Keratinocyte (primary cell): Measurements from ENCODE around the gene ZNF157. TPM values are rescaled to one million over a fixed set of nuclear protein-coding genes. Genes with fewer than 3 reads are reported as not detected.

ENCODE experiments used
- DNase-seq: peaks from one replicate; pipeline ENCODE4 v3.0.0-alpha.2; 2011; ENCODE audit warnings: low read depth, missing footprints, low spot score
- FAIRE-seq: peaks from 2 replicates; lab custom pipeline; 2011; peaks lifted over from hg19 to GRCh38; lab: Jason Lieb, UNC
- H2AFZ ChIP-seq: 2 replicates; pipeline ENCODE4 v1.6.0; 2012; ENCODE audit warnings: low read length, control low read depth, inconsistent platforms; ENCODE audit not compliant: control insufficient read depth
- H3K27ac ChIP-seq: 2 replicates; pipeline ENCODE4 v1.5.1; 2011; ENCODE audit warnings: low read length; ENCODE audit not compliant: control insufficient read depth, insufficient read depth
- H3K27me3 ChIP-seq: 3 replicates; pipeline ENCODE4 v1.6.0; 2011; ENCODE audit warnings: low read length; ENCODE audit not compliant: control insufficient read depth, insufficient read depth; ENCODE audit errors: extremely low read depth
- H3K36me3 ChIP-seq, 2 experiments: 2 replicates in 1 of 2; 3 replicates in 1 of 2; pipeline ENCODE4 v1.5.1; 2011; ENCODE audit warnings: low read length in 2 of 2, mild to moderate bottlenecking in 1 of 2; ENCODE audit not compliant: control insufficient read depth in 2 of 2, insufficient read depth in 2 of 2; ENCODE audit errors: extremely low read depth in 1 of 2
- H3K4me1 ChIP-seq: 3 replicates; pipeline ENCODE4 v1.5.1; 2011; ENCODE audit warnings: low read length; ENCODE audit not compliant: control insufficient read depth, insufficient read depth; ENCODE audit errors: extremely low read depth
- H3K4me2 ChIP-seq: 3 replicates; pipeline ENCODE4 v1.6.0; 2011; ENCODE audit warnings: low read depth, low read length; ENCODE audit not compliant: control insufficient read depth, insufficient read depth; ENCODE audit errors: extremely low read depth
- H3K4me3 ChIP-seq, 3 experiments: fragments of 200-600 bp in 1 of 3; sonication (generic) in 1 of 3; 2 replicates in 2 of 3; 3 replicates in 1 of 3; pipeline ENCODE4 v1.5.1; 2011 to 2016; ENCODE audit warnings: low read length in 3 of 3, mild to moderate bottlenecking in 3 of 3, control low read depth in 2 of 3, inconsistent platforms in 1 of 3, low read depth in 1 of 3, mixed read lengths in 1 of 3, mixed run types in 1 of 3, moderate library complexity in 1 of 3; ENCODE audit not compliant: control insufficient read depth in 2 of 3, insufficient read depth in 2 of 3; ENCODE audit errors: extremely low read depth in 1 of 3
- H3K79me2 ChIP-seq: 2 replicates; pipeline ENCODE4 v1.6.0; 2012; ENCODE audit warnings: low read length; ENCODE audit not compliant: control insufficient read depth, insufficient read depth
- H3K9ac ChIP-seq: 3 replicates; pipeline ENCODE4 v1.6.0; 2011; ENCODE audit warnings: low read length; ENCODE audit not compliant: control insufficient read depth, insufficient read depth; ENCODE audit errors: extremely low read depth
- H3K9me1 ChIP-seq: 3 replicates; pipeline ENCODE4 v1.6.0; 2011; ENCODE audit warnings: low read length; ENCODE audit not compliant: control insufficient read depth, insufficient read depth; ENCODE audit errors: extremely low read depth
- H3K9me3 ChIP-seq: 2 replicates; pipeline ENCODE4 v1.5.1; 2012; ENCODE audit warnings: low read depth, low read length; ENCODE audit not compliant: control insufficient read depth
- H4K20me1 ChIP-seq: 3 replicates; pipeline ENCODE4 v1.6.0; 2011; ENCODE audit warnings: low read length; ENCODE audit not compliant: control insufficient read depth, insufficient read depth; ENCODE audit errors: extremely low read depth
- EZH2 ChIP-seq: IDR thresholded peaks from one replicate; pipeline ENCODE4 v1.6.1; 2012; ENCODE audit warnings: inconsistent platforms, mild to moderate bottlenecking, low read length, moderate library complexity
- dilution Hi-C: fragments of 300-500 bp; cut with MboI; formaldehyde crosslinking; loops from one replicate; pipeline ENCODE4 v1.7.0; 2020; ENCODE audit warnings: low sequenced_read_pairs; ENCODE audit not compliant: extremely low pct_ligation_motif_present
- polyA plus RNA-seq, 5 experiments: library from polyadenylated mRNA; depleted of rRNA in 3 of 5; stranded (reverse) in 3 of 5; stranded (forward) in 1 of 5; unstranded in 1 of 5; fragments of >200 nt; gene quantifications; 1 replicate in 1 of 5; 2 replicates in 3 of 5; 3 replicates in 1 of 5; pipeline versions ENCODE4 v1.2.1 to v1.2.3, GENCODE V29; 2011 to 2012; ENCODE audit warnings: missing spikeins in 2 of 5, low read depth in 1 of 5, low replicate concordance in 1 of 5
- TF ChIP-seq, protein P1 (sequence below), 3 experiments: IDR thresholded peaks in 1 of 3; conservative IDR thresholded peaks in 1 of 3; optimal IDR thresholded peaks in 1 of 3; 2 replicates in 2 of 3; 3 replicates in 1 of 3; pipeline versions ENCODE3 to v1.5.1; 2011; ENCODE audit warnings: low read length in 3 of 3, mild to moderate bottlenecking in 3 of 3, moderate library complexity in 2 of 3, control low read depth in 1 of 3, inconsistent platforms in 1 of 3; ENCODE audit not compliant: insufficient read depth in 2 of 3; ENCODE audit errors: extremely low read depth in 1 of 3

ZNF157 gene
- polyA plus RNA-seq, 1 donor (not counting 4 experiments of a cell fraction or from before 2014, with no cell fraction given) = 0.12 TPM

DNA sequence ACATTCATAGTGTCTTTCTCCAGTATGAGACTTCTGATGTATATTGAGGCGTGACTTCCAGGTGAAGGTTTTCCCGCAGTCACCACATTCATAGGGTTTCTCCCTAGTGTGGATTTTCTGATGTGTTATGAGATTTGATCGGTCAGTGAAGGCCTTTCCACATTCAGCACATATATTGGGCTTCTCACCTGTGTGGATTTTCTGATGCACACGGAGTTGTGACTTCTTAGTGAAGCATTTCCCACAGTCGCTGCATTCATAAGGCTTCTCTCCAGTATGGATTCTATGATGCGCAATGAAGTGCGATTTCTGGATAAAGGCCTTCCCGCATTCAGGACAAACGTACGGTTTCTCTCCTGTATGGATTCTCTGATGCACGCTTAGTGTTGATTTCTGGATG lies 77.2 kb downstream of the ZNF157 start:
- Histone ChIP-seq H3K9me1 (no peaks in the 10 kb centered on the region), H3K36me3 (no peaks in the 10 kb centered on the region), H3K27ac (no peak overlapping the region), H3K27me3 (no peaks in the 10 kb centered on the region), H3K79me2 (no peaks in the 10 kb centered on the region), H3K4me3 (no peak overlapping the region), H3K4me1 (no peaks in the 10 kb centered on the region), H3K9me3 (peaks cover 13% of the 10 kb centered on the region), H2AFZ (no peak overlapping the region), H4K20me1 (no peaks in the 10 kb centered on the region), H3K9ac (no peak overlapping the region), H3K4me2 (no peak overlapping the region)
- dilution Hi-C loops = no loop called here
- FAIRE-seq = no peak
- TF ChIP-seq EZH2 = no peak
- TF ChIP-seq, protein P1, sequence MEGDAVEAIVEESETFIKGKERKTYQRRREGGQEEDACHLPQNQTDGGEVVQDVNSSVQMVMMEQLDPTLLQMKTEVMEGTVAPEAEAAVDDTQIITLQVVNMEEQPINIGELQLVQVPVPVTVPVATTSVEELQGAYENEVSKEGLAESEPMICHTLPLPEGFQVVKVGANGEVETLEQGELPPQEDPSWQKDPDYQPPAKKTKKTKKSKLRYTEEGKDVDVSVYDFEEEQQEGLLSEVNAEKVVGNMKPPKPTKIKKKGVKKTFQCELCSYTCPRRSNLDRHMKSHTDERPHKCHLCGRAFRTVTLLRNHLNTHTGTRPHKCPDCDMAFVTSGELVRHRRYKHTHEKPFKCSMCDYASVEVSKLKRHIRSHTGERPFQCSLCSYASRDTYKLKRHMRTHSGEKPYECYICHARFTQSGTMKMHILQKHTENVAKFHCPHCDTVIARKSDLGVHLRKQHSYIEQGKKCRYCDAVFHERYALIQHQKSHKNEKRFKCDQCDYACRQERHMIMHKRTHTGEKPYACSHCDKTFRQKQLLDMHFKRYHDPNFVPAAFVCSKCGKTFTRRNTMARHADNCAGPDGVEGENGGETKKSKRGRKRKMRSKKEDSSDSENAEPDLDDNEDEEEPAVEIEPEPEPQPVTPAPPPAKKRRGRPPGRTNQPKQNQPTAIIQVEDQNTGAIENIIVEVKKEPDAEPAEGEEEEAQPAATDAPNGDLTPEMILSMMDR (optimal IDR thresholded peaks at IDR 0.05 in 1 of 3, IDR thresholded peaks at IDR 0.05 in 1 of 3, conservative IDR thresholded peaks at IDR 0.05 in 1 of 3; ENCODE audit: extremely low read depth in 1 of 3, insufficient read depth in 2 of 3, low read length in 3 of 3) = no peak
- DNase-seq = no peak

DNA sequence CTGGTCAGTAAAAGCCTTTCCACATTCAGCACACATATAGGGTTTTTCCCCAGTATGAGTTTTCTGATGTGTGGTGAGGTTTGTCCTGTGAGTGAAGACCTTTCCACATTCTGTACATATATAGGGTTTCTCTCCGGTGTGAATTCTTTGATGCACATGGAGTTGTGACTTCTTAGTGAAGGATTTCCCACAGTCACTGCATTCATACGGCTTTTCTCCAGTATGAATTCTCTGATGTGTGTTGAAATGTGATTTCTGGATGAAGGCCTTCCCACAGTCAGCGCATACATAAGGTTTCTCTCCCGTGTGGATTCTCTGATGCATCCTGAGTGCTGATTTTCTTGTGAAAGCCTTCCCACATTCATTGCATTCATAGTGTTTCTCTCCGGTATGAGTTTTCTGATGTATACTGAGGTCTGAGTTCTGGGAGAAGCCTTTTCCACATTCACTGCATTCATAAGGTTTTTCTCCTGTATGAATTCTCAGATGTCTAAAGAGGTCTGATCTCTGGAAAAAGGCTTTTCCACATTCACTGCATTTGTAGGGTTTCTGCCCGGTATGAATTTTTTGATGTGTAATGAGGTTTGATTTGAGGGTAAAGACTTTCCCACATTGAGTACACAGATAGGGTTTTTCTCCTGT lies 77.9 kb downstream of the ZNF157 start:
- H3K4me3 ChIP-seq = no peak overlapping the region
- H3K9me3 ChIP-seq = peaks cover 13% of the 10 kb centered on the region
- no peaks in the 10 kb centered on the region for H3K36me3 ChIP-seq
- no peak overlapping the region for H3K27ac ChIP-seq
- no peaks in the 10 kb centered on the region for H3K27me3 ChIP-seq
- H3K9me1 ChIP-seq = no peaks in the 10 kb centered on the region
- H3K4me2 ChIP-seq = no peak overlapping the region
- H3K4me1 ChIP-seq = no peaks in the 10 kb centered on the region
- no peaks in the 10 kb centered on the region for H4K20me1 ChIP-seq
- no peak overlapping the region for H3K9ac ChIP-seq
- no peak overlapping the region for H2AFZ ChIP-seq
- H3K79me2 ChIP-seq = no peaks in the 10 kb centered on the region
- FAIRE-seq (no peak), DNase-seq (no peak)
- TF ChIP-seq, protein P1 (optimal IDR thresholded peaks at IDR 0.05 in 1 of 3, IDR thresholded peaks at IDR 0.05 in 1 of 3, conservative IDR thresholded peaks at IDR 0.05 in 1 of 3; ENCODE audit: extremely low read depth in 1 of 3, insufficient read depth in 2 of 3, low read length in 3 of 3) = no peak
- TF ChIP-seq EZH2 = no peak
- dilution Hi-C loops = no loop called here
